Glutamatergic neuron (in vitro differentiated cells): Measurements from ENCODE around the gene TAB2. TPM values are rescaled to one million over a fixed set of nuclear protein-coding genes. Genes with fewer than 3 reads are reported as not detected.

Source experiments
- DNase-seq: peaks from one replicate; pipeline ENCODE4 v3.0.0; 2022
- H3K27ac Mint-ChIP-seq: one replicate; pipeline ENCODE4 v1.8.0; 2020; ENCODE audit warnings: mild to moderate bottlenecking, mixed read lengths, inconsistent platforms; ENCODE audit not compliant: unreplicated experiment
- H3K27me3 Mint-ChIP-seq: one replicate; pipeline ENCODE4 v1.8.0; 2020; ENCODE audit warnings: mild to moderate bottlenecking, moderate library complexity, mixed read lengths, inconsistent platforms; ENCODE audit not compliant: unreplicated experiment
- H3K36me3 Mint-ChIP-seq: one replicate; pipeline ENCODE4 v1.8.0; 2020; ENCODE audit warnings: mild to moderate bottlenecking, mixed read lengths, inconsistent platforms; ENCODE audit not compliant: unreplicated experiment
- H3K4me1 Mint-ChIP-seq: one replicate; pipeline ENCODE4 v1.8.0; 2020; ENCODE audit warnings: mild to moderate bottlenecking, low read depth, mixed read lengths, inconsistent platforms; ENCODE audit not compliant: unreplicated experiment
- H3K4me3 Mint-ChIP-seq: one replicate; pipeline ENCODE4 v1.8.0; 2020; ENCODE audit warnings: mild to moderate bottlenecking, mixed read lengths, inconsistent platforms; ENCODE audit not compliant: unreplicated experiment
- H3K9me3 Mint-ChIP-seq: one replicate; pipeline ENCODE4 v1.8.0; 2020; ENCODE audit warnings: mild to moderate bottlenecking, moderate library complexity, mixed read lengths, inconsistent platforms; ENCODE audit not compliant: unreplicated experiment
- CTCF ChIP-seq: fragments of 200-600 bp; sonication (generic); IDR thresholded peaks from one replicate; pipeline ENCODE4 v1.5.0; 2021; ENCODE audit not compliant: partially characterized antibody, unreplicated experiment
- total RNA-seq: library from RNA; stranded (reverse); fragmentation: NEBNext Ultra II Directional; extraction: Animal tissue kit (Norgen Biotek cat#: 25700); gene quantifications from one replicate; pipeline ENCODE4 v1.2.1, GENCODE V29; 2021; ENCODE audit not compliant: unreplicated experiment

TAB2 gene
- total RNA-seq, 1 donor from 2014 or later, result 39.3 TPM

GRCh38 chr6:149362289-149362688, 44.8 kb downstream of the TAB2 start:
- no peaks in the 10 kb centered on the region for H3K9me3 Mint-ChIP-seq
- no peak for DNase-seq
- H3K4me1 Mint-ChIP-seq, result peaks cover 2% of the 10 kb centered on the region
- H3K4me3 Mint-ChIP-seq, result no peak overlapping the region
- H3K36me3 Mint-ChIP-seq, result no peaks in the 10 kb centered on the region
- TF ChIP-seq CTCF, result no peak
- H3K27me3 Mint-ChIP-seq, result no peaks in the 10 kb centered on the region
- H3K27ac Mint-ChIP-seq, result no peak overlapping the region

GRCh38 chr6:149363154-149363553, 45.6 kb downstream of the TAB2 start:
- no peaks in the 10 kb centered on the region for H3K27me3 Mint-ChIP-seq
- no peaks in the 10 kb centered on the region for H3K9me3 Mint-ChIP-seq
- H3K4me1 Mint-ChIP-seq, result peaks cover 2% of the 10 kb centered on the region
- H3K27ac Mint-ChIP-seq, result no peak overlapping the region
- TF ChIP-seq CTCF, result no peak
- DNase-seq, result no peak
- H3K4me3 Mint-ChIP-seq, result no peak overlapping the region
- no peaks in the 10 kb centered on the region for H3K36me3 Mint-ChIP-seq

GRCh38 chr6:149364557-149364956, 47.0 kb downstream of the TAB2 start:
- Mint-ChIP-seq H3K27ac (no peak overlapping the region), H3K4me1 (peaks cover 2% of the 10 kb centered on the region), H3K36me3 (no peaks in the 10 kb centered on the region), H3K9me3 (no peaks in the 10 kb centered on the region), H3K4me3 (no peak overlapping the region), H3K27me3 (no peaks in the 10 kb centered on the region)
- TF ChIP-seq CTCF, result no peak
- no peak for DNase-seq

GRCh38 chr6:149365197-149365596, 47.7 kb downstream of the TAB2 start:
- Mint-ChIP-seq H3K27ac (no peak overlapping the region), H3K27me3 (no peaks in the 10 kb centered on the region), H3K36me3 (no peaks in the 10 kb centered on the region), H3K9me3 (no peaks in the 10 kb centered on the region), H3K4me3 (no peak overlapping the region), H3K4me1 (peaks cover 2% of the 10 kb centered on the region)
- TF ChIP-seq CTCF, result no peak
- DNase-seq, result no peak

- H3K4me3 Mint-ChIP-seq, result no peak overlapping the region
Measured at GRCh38 chr6:149366267-149366921, 48.9 kb downstream of the TAB2 start.

More at GRCh38 chr6:149366267-149366921, 48.9 kb downstream of the TAB2 start:
- H3K36me3 Mint-ChIP-seq, result no peaks in the 10 kb centered on the region
- no peak for TF ChIP-seq CTCF
- H3K9me3 Mint-ChIP-seq, result no peaks in the 10 kb centered on the region
- peaks cover 2% of the 10 kb centered on the region for H3K4me1 Mint-ChIP-seq
- H3K27me3 Mint-ChIP-seq, result no peaks in the 10 kb centered on the region
- no peak for DNase-seq
- H3K27ac Mint-ChIP-seq, result no peak overlapping the region
